Measurements from ENCODE around the gene BLVRB. TPM values are rescaled to one million over a fixed set of nuclear protein-coding genes. Genes with fewer than 3 reads are reported as not detected.

The BLVRB gene
- total and polyA plus RNA-seq, 2 donors (not counting 3 experiments of a cell fraction or from before 2014, with no cell fraction given) = 30.8 to 113 TPM

DNA sequence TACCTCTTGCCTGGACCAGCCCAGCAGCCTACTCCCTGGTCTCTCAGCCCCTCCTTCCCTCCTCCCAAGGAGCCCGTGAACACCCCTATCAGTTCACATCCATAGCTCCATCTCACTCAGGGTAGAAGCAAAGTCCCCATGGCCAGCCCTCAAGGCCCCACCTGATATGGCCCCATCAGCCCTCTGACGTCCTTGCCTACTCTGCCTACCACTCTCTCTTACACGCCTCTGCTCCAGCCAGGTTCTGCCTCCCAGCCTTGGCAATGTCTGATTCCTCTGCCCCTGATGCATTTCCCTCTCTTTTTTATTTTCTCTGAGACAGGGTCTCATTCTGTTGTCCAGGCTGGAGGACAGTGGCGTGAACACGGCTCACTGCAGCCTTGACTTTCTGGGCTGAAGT, 13.5 kb downstream of the BLVRB start:
- BruUV-seq (replicated peaks) = no TSS peak
- no peaks in the 10 kb centered on the region for H4K20me1 ChIP-seq (replicated peaks; ENCODE audit: control insufficient read depth, extremely low read depth, insufficient read depth, low read length)
- no peak overlapping the region for H3K4me2 ChIP-seq (ENCODE audit: insufficient read depth, low read length)
- H3K4me3 ChIP-seq (replicated peaks in 1 of 3; ENCODE audit: insufficient read depth in 1 of 3, low read depth in 1 of 3, low read length in 3 of 3) = no peak overlapping the region
- dilution Hi-C loops (cut with MboI; ENCODE audit: extremely low pct_ligation_motif_present, low sequenced_read_pairs) = no loop called here
- no peaks in the 10 kb centered on the region for H3K9me3 ChIP-seq (replicated peaks; ENCODE audit: control insufficient read depth, insufficient read depth, low read length)
- no peak for FAIRE-seq
- H3K9ac ChIP-seq (replicated peaks; ENCODE audit: extremely low read depth, insufficient read depth, low read length) = no peak overlapping the region
- POLR2A ChIA-PET = no interaction called here
- H3K9me1 ChIP-seq (replicated peaks; ENCODE audit: control insufficient read depth, extremely low read depth, insufficient read depth, low read length) = no peaks in the 10 kb centered on the region
- CTCF ChIA-PET = interaction anchor here (4.0 kb wide), 1 partner anchor 12 kb away, joined by 36 read pairs; no protein-coding TSS in a partner anchor
- intact Hi-C loops (cut with micrococcal nuclease) = no loop called here
- H3K27ac ChIP-seq (ENCODE audit: insufficient read depth, low read depth, low read length) = no peak overlapping the region
- H2AFZ ChIP-seq (ENCODE audit: low read depth, low read length) = no peak overlapping the region
- no peak for TF ChIP-seq MYC (IDR thresholded peaks at IDR 0.05; ENCODE audit: low read depth, low read length)
- no peaks in the 10 kb centered on the region for H3K4me1 ChIP-seq (ENCODE audit: control insufficient read depth, extremely low read depth, insufficient read depth, low read length)
- DNase-seq (ENCODE audit: low read depth, low spot score) = no peak
- no peaks in the 10 kb centered on the region for H3K79me2 ChIP-seq (ENCODE audit: control insufficient read depth, insufficient read depth, low read length)
- no peaks in the 10 kb centered on the region for H3K27me3 ChIP-seq (ENCODE audit: control insufficient read depth in 2 of 2, insufficient read depth in 2 of 2, low read length in 2 of 2)
- H3K36me3 ChIP-seq (ENCODE audit: control insufficient read depth in 2 of 2, extremely low read depth in 1 of 2, insufficient read depth in 2 of 2, low read length in 2 of 2) = no peaks in the 10 kb centered on the region

DNA sequence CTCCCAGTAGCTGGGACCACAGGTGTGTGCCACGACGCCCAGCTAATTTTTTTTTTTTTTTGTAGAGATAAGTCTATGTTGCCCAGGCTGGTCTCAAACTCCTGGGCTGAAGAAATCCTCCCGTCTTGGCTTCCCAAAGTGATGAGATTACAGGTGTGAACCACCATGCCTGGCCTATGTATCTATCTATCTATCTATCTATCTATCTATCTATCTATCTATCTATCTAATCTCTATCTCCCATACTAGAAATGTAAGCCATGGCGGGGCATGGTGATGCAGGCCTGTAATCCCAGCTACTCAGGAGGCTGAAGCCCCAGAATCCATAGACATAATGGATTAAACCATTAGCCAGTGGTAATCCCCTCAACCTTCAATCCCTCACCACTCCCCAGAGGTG, 14.9 kb downstream of the BLVRB start:
- Histone ChIP-seq H3K4me2 (ENCODE audit: insufficient read depth, low read length) (no peak overlapping the region), H3K4me3 (replicated peaks in 1 of 3; ENCODE audit: insufficient read depth in 1 of 3, low read depth in 1 of 3, low read length in 3 of 3) (no peak overlapping the region), H3K4me1 (ENCODE audit: control insufficient read depth, extremely low read depth, insufficient read depth, low read length) (no peaks in the 10 kb centered on the region), H3K27ac (ENCODE audit: insufficient read depth, low read depth, low read length) (no peak overlapping the region), H2AFZ (ENCODE audit: low read depth, low read length) (no peak overlapping the region), H3K9me1 (replicated peaks; ENCODE audit: control insufficient read depth, extremely low read depth, insufficient read depth, low read length) (no peaks in the 10 kb centered on the region), H3K27me3 (ENCODE audit: control insufficient read depth in 2 of 2, insufficient read depth in 2 of 2, low read length in 2 of 2) (no peaks in the 10 kb centered on the region), H3K79me2 (ENCODE audit: control insufficient read depth, insufficient read depth, low read length) (no peaks in the 10 kb centered on the region), H4K20me1 (replicated peaks; ENCODE audit: control insufficient read depth, extremely low read depth, insufficient read depth, low read length) (no peaks in the 10 kb centered on the region), H3K9me3 (replicated peaks; ENCODE audit: control insufficient read depth, insufficient read depth, low read length) (no peaks in the 10 kb centered on the region), H3K36me3 (ENCODE audit: control insufficient read depth in 2 of 2, extremely low read depth in 1 of 2, insufficient read depth in 2 of 2, low read length in 2 of 2) (no peaks in the 10 kb centered on the region), H3K9ac (replicated peaks; ENCODE audit: extremely low read depth, insufficient read depth, low read length) (no peak overlapping the region)
- intact Hi-C loops (cut with micrococcal nuclease) = no loop called here
- dilution Hi-C loops (cut with MboI; ENCODE audit: extremely low pct_ligation_motif_present, low sequenced_read_pairs) = no loop called here
- DNase-seq (ENCODE audit: low read depth, low spot score) = no peak
- TF ChIP-seq POLR2AphosphoS5 (IDR thresholded peaks at IDR 0.05; ENCODE audit: insufficient read depth, low read depth, low read length) = no peak
- TF ChIP-seq, protein P1, sequence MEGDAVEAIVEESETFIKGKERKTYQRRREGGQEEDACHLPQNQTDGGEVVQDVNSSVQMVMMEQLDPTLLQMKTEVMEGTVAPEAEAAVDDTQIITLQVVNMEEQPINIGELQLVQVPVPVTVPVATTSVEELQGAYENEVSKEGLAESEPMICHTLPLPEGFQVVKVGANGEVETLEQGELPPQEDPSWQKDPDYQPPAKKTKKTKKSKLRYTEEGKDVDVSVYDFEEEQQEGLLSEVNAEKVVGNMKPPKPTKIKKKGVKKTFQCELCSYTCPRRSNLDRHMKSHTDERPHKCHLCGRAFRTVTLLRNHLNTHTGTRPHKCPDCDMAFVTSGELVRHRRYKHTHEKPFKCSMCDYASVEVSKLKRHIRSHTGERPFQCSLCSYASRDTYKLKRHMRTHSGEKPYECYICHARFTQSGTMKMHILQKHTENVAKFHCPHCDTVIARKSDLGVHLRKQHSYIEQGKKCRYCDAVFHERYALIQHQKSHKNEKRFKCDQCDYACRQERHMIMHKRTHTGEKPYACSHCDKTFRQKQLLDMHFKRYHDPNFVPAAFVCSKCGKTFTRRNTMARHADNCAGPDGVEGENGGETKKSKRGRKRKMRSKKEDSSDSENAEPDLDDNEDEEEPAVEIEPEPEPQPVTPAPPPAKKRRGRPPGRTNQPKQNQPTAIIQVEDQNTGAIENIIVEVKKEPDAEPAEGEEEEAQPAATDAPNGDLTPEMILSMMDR (IDR thresholded peaks at IDR 0.05; ENCODE audit: extremely low read depth in 1 of 2, insufficient read depth in 1 of 2, low read depth in 1 of 2, low read length in 2 of 2) = no peak
- no peak for FAIRE-seq
- CTCF ChIA-PET = no interaction called here
- POLR2A ChIA-PET = no interaction called here
- no TSS peak for BruUV-seq (replicated peaks)
